AG04449 (cell line): ENCODE data around the gene DGKB.

Experiments used
- CTCF ChIA-PET: fragments of 350-600 bp; formaldehyde crosslinking; extraction: SDS; loops from one replicate; lab custom pipeline; 2021; ENCODE audit warnings: antibody characterized with exemption; lab: Yijun Ruan, JAX
- POLR2A ChIA-PET: fragments of 400-600, 350-600 bp; formaldehyde crosslinking; extraction: SDS; loops from one replicate; lab custom pipeline; 2020; ENCODE audit warnings: antibody characterized with exemption, inconsistent platforms; lab: Yijun Ruan, JAX
- DNase-seq: peaks from one replicate; pipeline ENCODE4 v3.0.0-alpha.2; 2010; ENCODE audit warnings: low read depth, low spot score
- H3K4me3 ChIP-seq: 2 replicates; pipeline ENCODE4 v1.5.1; 2011; ENCODE audit warnings: low read depth, mild to moderate bottlenecking, control low read depth, low read length
- TF ChIP-seq, protein P1 (sequence below): IDR thresholded peaks from one replicate; pipeline ENCODE4 v1.5.1; 2011; ENCODE audit warnings: mild to moderate bottlenecking, moderate library complexity, low read length, control low read depth, inconsistent platforms; ENCODE audit not compliant: insufficient read depth; ENCODE audit errors: missing control alignments

DGKB gene

DNA sequence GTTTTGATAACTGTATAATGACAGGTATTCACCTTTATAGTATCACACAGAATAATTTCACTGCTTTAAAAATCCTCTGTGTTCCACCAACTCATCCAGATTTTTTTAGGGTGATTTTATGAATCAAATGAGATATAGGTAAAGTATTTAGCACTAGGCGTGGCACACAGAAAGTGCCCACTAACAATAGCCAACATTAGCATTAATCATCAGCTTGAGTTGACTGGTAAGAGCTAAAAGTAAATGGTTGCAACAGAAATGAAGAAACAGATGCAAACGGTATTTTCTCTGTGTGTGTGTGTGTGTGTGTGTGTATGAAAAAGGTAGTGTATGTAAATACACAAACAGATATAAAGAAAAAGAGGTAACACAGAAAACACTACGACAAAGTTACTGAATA, 534.3 kb downstream of the DGKB start:
- TF ChIP-seq, protein P1, sequence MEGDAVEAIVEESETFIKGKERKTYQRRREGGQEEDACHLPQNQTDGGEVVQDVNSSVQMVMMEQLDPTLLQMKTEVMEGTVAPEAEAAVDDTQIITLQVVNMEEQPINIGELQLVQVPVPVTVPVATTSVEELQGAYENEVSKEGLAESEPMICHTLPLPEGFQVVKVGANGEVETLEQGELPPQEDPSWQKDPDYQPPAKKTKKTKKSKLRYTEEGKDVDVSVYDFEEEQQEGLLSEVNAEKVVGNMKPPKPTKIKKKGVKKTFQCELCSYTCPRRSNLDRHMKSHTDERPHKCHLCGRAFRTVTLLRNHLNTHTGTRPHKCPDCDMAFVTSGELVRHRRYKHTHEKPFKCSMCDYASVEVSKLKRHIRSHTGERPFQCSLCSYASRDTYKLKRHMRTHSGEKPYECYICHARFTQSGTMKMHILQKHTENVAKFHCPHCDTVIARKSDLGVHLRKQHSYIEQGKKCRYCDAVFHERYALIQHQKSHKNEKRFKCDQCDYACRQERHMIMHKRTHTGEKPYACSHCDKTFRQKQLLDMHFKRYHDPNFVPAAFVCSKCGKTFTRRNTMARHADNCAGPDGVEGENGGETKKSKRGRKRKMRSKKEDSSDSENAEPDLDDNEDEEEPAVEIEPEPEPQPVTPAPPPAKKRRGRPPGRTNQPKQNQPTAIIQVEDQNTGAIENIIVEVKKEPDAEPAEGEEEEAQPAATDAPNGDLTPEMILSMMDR: no peak
- H3K4me3 ChIP-seq: no peak overlapping the region
- POLR2A ChIA-PET: no interaction called here
- DNase-seq: no peak
- CTCF ChIA-PET: no interaction called here

DNA sequence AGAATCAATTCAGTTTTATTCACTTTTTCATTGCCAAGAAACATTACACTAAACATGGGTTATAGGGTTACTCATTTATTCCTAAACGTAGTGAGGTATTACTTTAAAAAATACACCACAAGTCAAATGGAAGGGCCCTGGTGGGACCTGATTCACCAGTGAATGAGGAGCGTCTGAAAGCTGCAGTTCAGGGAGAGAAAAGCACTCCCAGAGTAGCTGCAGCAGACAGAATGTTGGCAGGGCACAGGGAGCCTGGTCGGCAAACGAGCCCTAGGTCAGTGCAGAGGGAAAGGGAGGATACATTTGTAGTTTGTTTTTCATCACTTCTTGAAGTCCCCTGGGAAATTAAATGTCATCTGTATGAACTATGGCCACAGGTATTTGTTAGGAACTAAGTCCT, 551.4 kb downstream of the DGKB start:
- DNase-seq: no peak
- CTCF ChIA-PET: no interaction called here
- TF ChIP-seq, protein P1: no peak
- no peak overlapping the region for H3K4me3 ChIP-seq
- POLR2A ChIA-PET: no interaction called here

DNA sequence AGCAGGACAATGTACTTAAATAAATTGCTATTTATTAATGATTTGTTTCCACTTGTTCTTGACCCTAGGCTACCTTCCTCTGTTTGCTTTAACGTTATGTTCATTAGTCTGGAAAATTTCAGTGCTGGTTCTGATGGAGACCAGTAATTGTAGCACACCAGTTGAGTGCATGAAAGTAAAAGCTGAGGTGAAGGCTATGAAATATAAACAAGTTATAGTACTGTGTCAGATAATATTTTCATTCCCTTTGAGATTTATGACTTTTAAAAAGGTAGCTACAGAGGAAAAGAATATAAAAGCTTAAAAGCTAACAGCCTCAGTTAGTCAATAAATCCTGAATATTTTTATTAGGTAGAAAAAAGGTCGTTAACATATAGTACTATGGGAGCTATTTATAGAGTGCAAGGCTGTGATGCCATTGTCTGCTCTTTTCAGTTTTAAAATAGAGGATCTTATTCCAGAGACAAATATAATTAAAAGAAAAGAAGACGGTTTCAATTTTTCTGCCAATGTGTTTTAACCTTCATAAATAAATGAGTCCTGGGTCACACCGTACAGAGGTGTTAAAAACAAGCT, 561.3 kb downstream of the DGKB start:
- CTCF ChIA-PET: no interaction called here
- no peak for DNase-seq
- TF ChIP-seq, protein P1: no peak

DNA sequence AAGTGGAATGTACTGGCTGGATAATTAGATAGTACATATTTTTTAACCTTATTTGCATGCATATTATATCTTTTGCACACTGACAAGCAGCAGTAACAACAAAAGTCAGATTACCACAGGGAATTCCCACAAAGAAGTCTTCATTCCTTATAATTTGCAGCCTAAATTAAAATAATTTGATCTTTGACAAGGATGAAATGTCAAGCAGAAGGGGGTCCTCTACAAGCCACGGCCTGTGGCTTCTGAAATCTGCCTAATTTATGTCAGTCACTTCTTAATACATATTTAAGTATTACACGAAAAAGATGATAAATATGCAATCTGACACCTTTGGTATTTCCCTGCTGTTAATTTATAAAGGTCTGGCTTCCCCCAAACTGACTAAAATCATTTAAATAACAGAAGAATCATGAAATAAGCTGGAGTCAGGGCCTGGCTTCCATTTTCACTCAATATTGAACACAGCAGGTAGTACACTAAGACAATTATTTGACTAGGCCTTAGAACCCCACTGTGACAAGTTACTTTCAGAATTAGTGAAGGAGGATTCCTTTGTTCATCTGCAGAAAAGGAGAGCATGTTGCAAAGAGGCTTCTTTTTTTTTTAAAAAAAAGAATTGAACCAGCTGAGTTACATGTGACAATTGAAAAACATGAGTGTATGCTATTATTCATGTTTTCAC, 562.0 kb downstream of the DGKB start:
- CTCF ChIA-PET: no interaction called here
- no peak overlapping the region for H3K4me3 ChIP-seq
- DNase-seq: no peak
- TF ChIP-seq, protein P1: no peak
- POLR2A ChIA-PET: no interaction called here

More for the DNA sequence above, 561.3 kb downstream of the DGKB start:
- POLR2A ChIA-PET: no interaction called here
- H3K4me3 ChIP-seq: no peak overlapping the region

DNA sequence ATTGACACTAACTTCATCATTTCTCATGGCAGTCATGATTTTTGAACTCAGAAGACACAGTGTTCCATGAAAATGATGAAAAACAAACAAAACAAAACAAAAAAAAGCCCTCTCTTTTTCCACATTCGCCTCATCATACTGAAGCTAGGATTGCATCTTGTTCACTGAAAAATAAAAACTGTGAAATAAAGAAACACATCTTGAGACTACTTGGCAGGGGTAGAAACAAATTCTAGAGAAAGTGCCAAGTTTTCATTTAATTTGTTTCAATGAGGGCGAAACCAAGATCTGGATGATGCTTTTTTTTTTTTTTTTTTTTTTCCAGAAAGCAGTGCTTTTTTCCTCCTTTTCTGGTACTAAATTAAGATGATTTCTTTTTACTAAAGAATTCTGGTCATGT, 562.7 kb downstream of the DGKB start:
- TF ChIP-seq, protein P1: no peak
- CTCF ChIA-PET: no interaction called here
- DNase-seq: no peak
- H3K4me3 ChIP-seq: no peak overlapping the region
- POLR2A ChIA-PET: no interaction called here

DNA sequence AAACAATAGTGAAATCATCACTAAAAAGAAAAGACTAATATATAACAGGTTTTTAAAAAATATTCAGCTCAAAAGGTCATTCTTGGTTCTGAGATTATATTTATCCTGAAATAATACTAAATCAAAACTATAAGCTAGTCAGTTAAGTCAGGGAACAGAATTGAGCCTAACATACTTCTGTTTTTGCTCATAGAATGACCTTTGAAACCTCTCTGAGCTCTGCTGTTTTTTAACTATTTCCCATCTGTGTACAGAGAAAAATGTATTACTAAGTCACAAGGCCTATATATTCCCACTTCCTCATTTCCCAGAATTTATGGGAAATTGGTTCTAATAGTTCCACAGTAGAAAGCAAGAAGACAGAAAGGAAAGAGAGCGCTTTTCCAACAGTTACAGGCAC, 566.3 kb downstream of the DGKB start:
- TF ChIP-seq, protein P1: no peak
- ChIA-PET POLR2A (no interaction called here), CTCF (no interaction called here)
- H3K4me3 ChIP-seq: no peak overlapping the region
- DNase-seq: no peak
